Trophoblast cell (in vitro differentiated cells and primary cell): ENCODE measurements around the gene GLI1.

Experiments used
- DNase-seq, 2 donors: peaks; one replicate each; pipeline ENCODE4 v3.0.0-alpha.2; 2016
- H2AFZ ChIP-seq: 2 replicates; pipeline ENCODE4 v1.6.1; 2013; ENCODE audit warnings: low read length, moderate library complexity, mild to moderate bottlenecking; ENCODE audit not compliant: insufficient read depth, poor library complexity
- H2AK5ac ChIP-seq: 2 replicates; pipeline ENCODE4 v1.6.1; 2013; ENCODE audit warnings: mild to moderate bottlenecking, low read length
- H2BK120ac ChIP-seq: 2 replicates; pipeline ENCODE4 v1.6.1; 2013; ENCODE audit warnings: low read length, mild to moderate bottlenecking, moderate library complexity; ENCODE audit not compliant: insufficient read depth, poor library complexity
- H2BK12ac ChIP-seq: 2 replicates; pipeline ENCODE4 v1.6.1; 2013; ENCODE audit warnings: mild to moderate bottlenecking, low read length, moderate library complexity
- H2BK5ac ChIP-seq: 2 replicates; pipeline ENCODE4 v1.6.1; 2013; ENCODE audit warnings: low read length, low read depth, moderate library complexity, mild to moderate bottlenecking; ENCODE audit not compliant: poor library complexity
- H3K14ac ChIP-seq: 2 replicates; pipeline ENCODE4 v1.6.1; 2013; ENCODE audit warnings: mild to moderate bottlenecking, low read length
- H3K18ac ChIP-seq: 2 replicates; pipeline ENCODE4 v1.6.1; 2013; ENCODE audit warnings: mild to moderate bottlenecking, low read length
- H3K23ac ChIP-seq: 2 replicates; pipeline ENCODE4 v1.6.1; 2013; ENCODE audit warnings: low read length
- H3K27ac ChIP-seq: 2 replicates; pipeline ENCODE4 v1.5.1; 2013; ENCODE audit warnings: low read depth, mild to moderate bottlenecking, inconsistent platforms, low read length, moderate library complexity
- H3K27me3 ChIP-seq: 2 replicates; pipeline ENCODE4 v1.6.1; 2013; ENCODE audit warnings: inconsistent platforms, mild to moderate bottlenecking, low read length, moderate library complexity; ENCODE audit not compliant: insufficient read depth
- H3K36me3 ChIP-seq, 2 experiments: 1 replicate in 1 of 2; 2 replicates in 1 of 2; pipeline ENCODE4 v1.6.1; 2013; ENCODE audit warnings: low read length in 2 of 2, mild to moderate bottlenecking in 2 of 2, moderate library complexity in 1 of 2; ENCODE audit not compliant: insufficient read depth in 2 of 2, control insufficient read depth in 1 of 2
- H3K4ac ChIP-seq: 2 replicates; pipeline ENCODE4 v1.6.1; 2013; ENCODE audit warnings: low read depth, mild to moderate bottlenecking, low read length, moderate library complexity
- H3K4me1 ChIP-seq, 2 experiments: 1 replicate in 1 of 2; 2 replicates in 1 of 2; pipeline ENCODE4 v1.6.1; 2013; ENCODE audit warnings: low read length in 2 of 2, mild to moderate bottlenecking in 2 of 2, moderate library complexity in 1 of 2; ENCODE audit not compliant: insufficient read depth in 2 of 2, control insufficient read depth in 1 of 2
- H3K4me2 ChIP-seq: 2 replicates; pipeline ENCODE4 v1.6.1; 2013; ENCODE audit warnings: inconsistent platforms, mild to moderate bottlenecking, low read length, moderate library complexity
- H3K4me3 ChIP-seq: 2 replicates; pipeline ENCODE4 v1.5.1; 2013; ENCODE audit warnings: mild to moderate bottlenecking, low read depth, low read length, inconsistent platforms
- H3K79me1 ChIP-seq: one replicate; pipeline ENCODE4 v1.6.1; 2013; ENCODE audit warnings: low read length
- H3K79me2 ChIP-seq: 2 replicates; pipeline ENCODE4 v1.6.1; 2013; ENCODE audit warnings: low read length, mild to moderate bottlenecking; ENCODE audit not compliant: control insufficient read depth, insufficient read depth, poor library complexity
- H3K9ac ChIP-seq: 2 replicates; pipeline ENCODE4 v1.6.1; 2013; ENCODE audit warnings: mild to moderate bottlenecking, low read length
- H3K9me3 ChIP-seq: 2 replicates; pipeline ENCODE4 v1.6.1; 2013; ENCODE audit warnings: low read depth, mild to moderate bottlenecking, control low read depth, inconsistent platforms, low read length; ENCODE audit not compliant: insufficient read depth
- H4K12ac ChIP-seq: 2 replicates; pipeline ENCODE4 v1.6.1; 2013; ENCODE audit warnings: low read depth, mild to moderate bottlenecking, low read length, moderate library complexity
- H4K8ac ChIP-seq: 2 replicates; pipeline ENCODE4 v1.6.1; 2013; ENCODE audit warnings: low read depth, mild to moderate bottlenecking, low read length, moderate library complexity
- H4K91ac ChIP-seq: one replicate; pipeline ENCODE4 v1.6.1; 2013; ENCODE audit warnings: low read depth, mild to moderate bottlenecking, low read length, moderate library complexity
- WGBS: extraction: QIAGEN DNeasy Blood & Tissue Kit; methylation state at CpG from one replicate; pipeline ENCODE4 v1.1.7; 2013; ENCODE audit warnings: missing lambda C conversion rate; ENCODE audit not compliant: insufficient read length, insufficient coverage; ENCODE audit errors: extremely low coverage; 5-methylcytosine and 5-hydroxymethylcytosine counted together

GLI1 gene

GRCh38 chr12:57459055-57459749 lies 383 bp upstream of the GLI1 start:
- peak overlapping the region; percentile 97 for H3K4me2 ChIP-seq
- H3K4ac ChIP-seq, result no peak overlapping the region
- no peaks in the 10 kb centered on the region for H3K79me2 ChIP-seq
- H4K12ac ChIP-seq, result peak overlapping the region; percentile 39
- H2AK5ac ChIP-seq, result no peak overlapping the region
- H3K27me3 ChIP-seq, result no peaks in the 10 kb centered on the region
- no peaks in the 10 kb centered on the region for H3K9me3 ChIP-seq
- no peak overlapping the region for H3K27ac ChIP-seq
- peaks cover 6 to 8% of the 10 kb centered on the region in 2 experiments for H3K4me1 ChIP-seq
- no CpG with 5 or more reads among the region's 24 CpGs for WGBS
- no peak overlapping the region for H2BK12ac ChIP-seq
- peak overlapping the region; percentile 57 for H2AFZ ChIP-seq
- H3K79me1 ChIP-seq, result peaks cover 8% of the 10 kb centered on the region
- H2BK120ac ChIP-seq, result peak overlapping the region; percentile 43
- no peak overlapping the region for H3K23ac ChIP-seq
- H2BK5ac ChIP-seq, result peak overlapping the region; percentile 14
- peak overlapping the region; percentile 29 for H3K14ac ChIP-seq
- peak; percentile 93 to 96 for DNase-seq
- H4K91ac ChIP-seq, result no peak overlapping the region
- no peaks in the 10 kb centered on the region for H3K36me3 ChIP-seq
- peak overlapping the region; percentile 66 for H3K4me3 ChIP-seq
- H4K8ac ChIP-seq, result peak overlapping the region; percentile 33
- no peak overlapping the region for H3K18ac ChIP-seq
- no peak overlapping the region for H3K9ac ChIP-seq

GRCh38 chr12:57460468-57460784 lies 841 bp downstream of the GLI1 start:
- H3K23ac ChIP-seq, result no peak overlapping the region
- DNase-seq, result no peak
- H3K27ac ChIP-seq, result no peak overlapping the region
- no peak overlapping the region for H3K4me3 ChIP-seq
- no peak overlapping the region for H4K12ac ChIP-seq
- peaks cover 8% of the 10 kb centered on the region for H3K79me1 ChIP-seq
- H3K9me3 ChIP-seq, result no peaks in the 10 kb centered on the region
- H2BK12ac ChIP-seq, result no peak overlapping the region
- no peak overlapping the region for H2AFZ ChIP-seq
- no peaks in the 10 kb centered on the region for H3K27me3 ChIP-seq
- H3K14ac ChIP-seq, result no peak overlapping the region
- H3K4me2 ChIP-seq, result peak overlapping the region; percentile 81
- H4K8ac ChIP-seq, result no peak overlapping the region
- no peak overlapping the region for H4K91ac ChIP-seq
- H3K4ac ChIP-seq, result no peak overlapping the region
- no peak overlapping the region for H3K18ac ChIP-seq
- peaks cover 6 to 8% of the 10 kb centered on the region in 2 experiments for H3K4me1 ChIP-seq
- WGBS, result no CpG with 5 or more reads among the region's 6 CpGs
- H3K36me3 ChIP-seq, result no peaks in the 10 kb centered on the region
- H2AK5ac ChIP-seq, result no peak overlapping the region
- H3K79me2 ChIP-seq, result no peaks in the 10 kb centered on the region
- no peak overlapping the region for H3K9ac ChIP-seq
- H2BK5ac ChIP-seq, result no peak overlapping the region
- no peak overlapping the region for H2BK120ac ChIP-seq

GRCh38 chr12:57460841-57461275 lies 1.3 kb downstream of the GLI1 start:
- Histone ChIP-seq H3K79me2 (no peaks in the 10 kb centered on the region), H2BK120ac (no peak overlapping the region), H3K9me3 (no peaks in the 10 kb centered on the region), H3K18ac (no peak overlapping the region), H2AFZ (no peak overlapping the region), H3K27me3 (no peaks in the 10 kb centered on the region), H3K79me1 (peaks cover 8% of the 10 kb centered on the region), H4K12ac (no peak overlapping the region), H2BK5ac (no peak overlapping the region), H4K91ac (no peak overlapping the region), H3K27ac (no peak overlapping the region), H3K23ac (no peak overlapping the region), H3K9ac (peak overlapping the region; percentile 15), H2BK12ac (no peak overlapping the region), H3K4ac (no peak overlapping the region), H3K4me1 (peaks cover 6 to 8% of the 10 kb centered on the region in 2 experiments), H3K4me2 (peak overlapping the region; percentile 81), H3K14ac (no peak overlapping the region), H2AK5ac (no peak overlapping the region), H4K8ac (no peak overlapping the region), H3K36me3 (no peaks in the 10 kb centered on the region), H3K4me3 (peak overlapping the region; percentile 60)
- WGBS, result no CpG with 5 or more reads among the region's 19 CpGs
- no peak for DNase-seq

DNA sequence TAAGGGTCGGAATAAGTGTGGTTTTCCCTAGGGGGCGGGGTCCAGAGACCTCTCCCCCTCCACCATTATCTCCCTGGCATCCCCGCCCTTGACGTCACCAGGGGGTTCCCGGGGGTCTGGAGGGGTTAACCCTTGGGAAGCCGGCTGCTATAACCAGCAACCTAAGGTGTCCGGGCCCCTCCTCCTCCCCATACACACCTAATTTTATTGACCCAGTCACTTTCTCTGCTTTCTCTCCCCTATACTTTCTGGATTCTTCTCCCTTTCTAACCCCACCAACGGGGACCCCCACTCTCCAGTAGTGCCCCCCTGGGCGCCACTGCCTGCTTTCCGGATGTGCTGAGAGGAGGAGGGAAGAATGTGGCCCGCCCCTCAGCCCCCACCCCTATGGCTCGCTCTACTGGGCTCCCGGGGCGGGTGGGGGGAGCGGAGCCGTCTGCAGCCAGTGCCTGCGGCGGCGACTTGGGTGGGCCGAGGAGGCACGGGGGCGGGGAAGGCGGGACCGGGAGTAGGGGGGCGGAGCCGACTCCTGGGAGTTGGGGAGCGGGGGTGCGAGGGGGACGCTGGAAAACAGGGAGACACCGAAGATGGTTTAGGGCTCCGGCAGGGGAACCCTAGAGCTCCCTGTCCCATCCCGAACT lies 1.8 kb downstream of the GLI1 start:
- no CpG with 5 or more reads among the region's 32 CpGs for WGBS
- peak overlapping the region; percentile 81 for H3K4me2 ChIP-seq
- H3K9me3 ChIP-seq, result no peaks in the 10 kb centered on the region
- peak; percentile 38 for DNase-seq
- no peak overlapping the region for H2BK12ac ChIP-seq
- H4K8ac ChIP-seq, result peak overlapping the region; percentile 56
- peak overlapping the region; percentile 64 for H3K4me3 ChIP-seq
- no peak overlapping the region for H3K18ac ChIP-seq
- no peak overlapping the region for H4K12ac ChIP-seq
- no peak overlapping the region for H3K23ac ChIP-seq
- H4K91ac ChIP-seq, result peak overlapping the region; percentile 57
- H3K4ac ChIP-seq, result no peak overlapping the region
- H3K27me3 ChIP-seq, result no peaks in the 10 kb centered on the region
- H2AK5ac ChIP-seq, result no peak overlapping the region
- peak overlapping the region; percentile 57 for H2AFZ ChIP-seq
- H2BK5ac ChIP-seq, result no peak overlapping the region
- peak overlapping the region; percentile 66 for H2BK120ac ChIP-seq
- H3K27ac ChIP-seq, result no peak overlapping the region
- H3K36me3 ChIP-seq, result no peaks in the 10 kb centered on the region
- no peaks in the 10 kb centered on the region for H3K79me2 ChIP-seq
- H3K9ac ChIP-seq, result no peak overlapping the region
- peaks cover 8% of the 10 kb centered on the region for H3K79me1 ChIP-seq
- no peak overlapping the region for H3K14ac ChIP-seq
- H3K4me1 ChIP-seq, result peaks cover 6 to 8% of the 10 kb centered on the region in 2 experiments
